Adrenal gland (tissue), 5 donors: ENCODE results near the gene CRYBB1.

Source experiments
- POLR2A ChIP-seq, 2 donors: fragments of 450-650 bp; IDR thresholded peaks; one replicate each; pipeline ENCODE4 v1.6.1; 2017; ENCODE audit warnings: antibody characterized with exemption in 2 of 2, mild to moderate bottlenecking in 2 of 2, moderate library complexity in 1 of 2
- TF ChIP-seq, protein P1 (sequence below), 6 experiments: fragments of 450-650 bp in 4 of 6; fragments of 200-600 bp in 2 of 6; sonication (generic) in 1 of 6; IDR thresholded peaks; 1 replicate in 5 of 6; 2 replicates in 1 of 6; pipeline versions ENCODE4 v1.5.1 to v1.8.0; 2016 to 2021; ENCODE audit warnings: antibody characterized with exemption in 6 of 6, mild to moderate bottlenecking in 2 of 6, moderate library complexity in 1 of 6
- donor health status: DM: no; HTN: no; CAD: no.

DNA sequence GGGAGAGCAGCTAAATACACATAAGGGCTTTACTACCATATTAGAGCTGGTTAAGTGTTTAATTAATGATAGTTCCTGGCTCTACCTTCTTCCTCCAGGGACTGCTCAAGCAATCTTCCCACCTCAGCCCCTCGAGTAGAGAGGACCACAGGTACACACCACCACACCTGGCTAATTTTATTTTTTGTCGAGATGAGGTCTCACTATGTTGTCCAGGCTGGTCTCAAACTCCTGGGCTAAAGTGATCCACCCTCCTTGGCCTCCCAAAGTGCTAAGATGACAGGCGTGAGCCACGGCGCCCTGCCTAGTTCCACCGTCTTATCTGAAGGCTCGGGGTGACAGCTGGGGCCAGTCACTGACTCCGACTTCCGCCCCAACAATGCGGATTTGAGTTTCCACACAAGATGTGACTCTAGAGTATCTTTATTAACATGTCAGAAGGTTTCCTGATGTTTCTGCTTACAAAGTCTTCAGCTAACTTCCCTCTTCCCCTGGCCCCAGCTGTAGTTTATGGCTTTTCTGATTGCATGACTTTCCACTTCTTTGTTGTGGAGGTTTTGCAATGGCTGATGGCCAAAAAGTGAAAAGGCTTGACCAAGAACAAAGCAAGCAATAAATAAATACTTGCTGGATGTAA, 44.7 kb downstream of the CRYBB1 start:
- TF ChIP-seq, protein P1, sequence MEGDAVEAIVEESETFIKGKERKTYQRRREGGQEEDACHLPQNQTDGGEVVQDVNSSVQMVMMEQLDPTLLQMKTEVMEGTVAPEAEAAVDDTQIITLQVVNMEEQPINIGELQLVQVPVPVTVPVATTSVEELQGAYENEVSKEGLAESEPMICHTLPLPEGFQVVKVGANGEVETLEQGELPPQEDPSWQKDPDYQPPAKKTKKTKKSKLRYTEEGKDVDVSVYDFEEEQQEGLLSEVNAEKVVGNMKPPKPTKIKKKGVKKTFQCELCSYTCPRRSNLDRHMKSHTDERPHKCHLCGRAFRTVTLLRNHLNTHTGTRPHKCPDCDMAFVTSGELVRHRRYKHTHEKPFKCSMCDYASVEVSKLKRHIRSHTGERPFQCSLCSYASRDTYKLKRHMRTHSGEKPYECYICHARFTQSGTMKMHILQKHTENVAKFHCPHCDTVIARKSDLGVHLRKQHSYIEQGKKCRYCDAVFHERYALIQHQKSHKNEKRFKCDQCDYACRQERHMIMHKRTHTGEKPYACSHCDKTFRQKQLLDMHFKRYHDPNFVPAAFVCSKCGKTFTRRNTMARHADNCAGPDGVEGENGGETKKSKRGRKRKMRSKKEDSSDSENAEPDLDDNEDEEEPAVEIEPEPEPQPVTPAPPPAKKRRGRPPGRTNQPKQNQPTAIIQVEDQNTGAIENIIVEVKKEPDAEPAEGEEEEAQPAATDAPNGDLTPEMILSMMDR (IDR thresholded peaks at IDR 0.05) = no peak
- TF ChIP-seq POLR2A (IDR thresholded peaks at IDR 0.05) = no peak
